ENCODE measurements around the gene JAG2.

DNA sequence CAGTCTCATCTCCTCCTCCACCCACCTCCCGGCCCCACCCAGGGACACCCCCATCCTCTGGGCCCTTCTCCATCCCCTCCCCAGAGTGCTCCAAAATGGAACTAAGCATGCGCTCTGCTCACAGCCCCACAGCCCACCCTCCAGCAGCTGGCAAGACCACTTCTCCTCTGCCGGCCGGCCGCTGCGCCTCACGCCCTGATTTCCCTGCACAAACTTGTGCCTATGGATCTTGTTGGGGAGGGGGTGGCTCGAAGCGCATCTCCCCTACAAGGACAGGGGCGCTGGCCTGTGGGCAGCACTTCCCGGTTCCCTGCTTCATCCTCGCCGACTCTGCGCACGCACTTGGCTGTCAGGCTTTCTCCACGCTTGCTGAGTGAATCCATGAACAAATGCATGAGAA lies 32.1 kb upstream of the JAG2 start:
- no peak for TF ChIP-seq POLR2A (IDR thresholded peaks at IDR 0.05; ENCODE audit: low read length)
- TF ChIP-seq GATA1 (IDR thresholded peaks at IDR 0.05; ENCODE audit: low read depth, low read length): no peak

All from erythroblast (primary cell).